GM15510 (cell line): Measurements from ENCODE around the gene GOLGA3.
A peak's percentile ranks its signal among the peaks of the same experiment; 100 is the strongest.

Experiments
- POLR2A ChIP-seq: IDR thresholded peaks from 3 replicates; pipeline ENCODE4 v1.6.1; 2011; ENCODE audit warnings: borderline replicate concordance; ENCODE audit not compliant: insufficient read length; ENCODE audit errors: extremely low read depth

GOLGA3 gene, protein sequence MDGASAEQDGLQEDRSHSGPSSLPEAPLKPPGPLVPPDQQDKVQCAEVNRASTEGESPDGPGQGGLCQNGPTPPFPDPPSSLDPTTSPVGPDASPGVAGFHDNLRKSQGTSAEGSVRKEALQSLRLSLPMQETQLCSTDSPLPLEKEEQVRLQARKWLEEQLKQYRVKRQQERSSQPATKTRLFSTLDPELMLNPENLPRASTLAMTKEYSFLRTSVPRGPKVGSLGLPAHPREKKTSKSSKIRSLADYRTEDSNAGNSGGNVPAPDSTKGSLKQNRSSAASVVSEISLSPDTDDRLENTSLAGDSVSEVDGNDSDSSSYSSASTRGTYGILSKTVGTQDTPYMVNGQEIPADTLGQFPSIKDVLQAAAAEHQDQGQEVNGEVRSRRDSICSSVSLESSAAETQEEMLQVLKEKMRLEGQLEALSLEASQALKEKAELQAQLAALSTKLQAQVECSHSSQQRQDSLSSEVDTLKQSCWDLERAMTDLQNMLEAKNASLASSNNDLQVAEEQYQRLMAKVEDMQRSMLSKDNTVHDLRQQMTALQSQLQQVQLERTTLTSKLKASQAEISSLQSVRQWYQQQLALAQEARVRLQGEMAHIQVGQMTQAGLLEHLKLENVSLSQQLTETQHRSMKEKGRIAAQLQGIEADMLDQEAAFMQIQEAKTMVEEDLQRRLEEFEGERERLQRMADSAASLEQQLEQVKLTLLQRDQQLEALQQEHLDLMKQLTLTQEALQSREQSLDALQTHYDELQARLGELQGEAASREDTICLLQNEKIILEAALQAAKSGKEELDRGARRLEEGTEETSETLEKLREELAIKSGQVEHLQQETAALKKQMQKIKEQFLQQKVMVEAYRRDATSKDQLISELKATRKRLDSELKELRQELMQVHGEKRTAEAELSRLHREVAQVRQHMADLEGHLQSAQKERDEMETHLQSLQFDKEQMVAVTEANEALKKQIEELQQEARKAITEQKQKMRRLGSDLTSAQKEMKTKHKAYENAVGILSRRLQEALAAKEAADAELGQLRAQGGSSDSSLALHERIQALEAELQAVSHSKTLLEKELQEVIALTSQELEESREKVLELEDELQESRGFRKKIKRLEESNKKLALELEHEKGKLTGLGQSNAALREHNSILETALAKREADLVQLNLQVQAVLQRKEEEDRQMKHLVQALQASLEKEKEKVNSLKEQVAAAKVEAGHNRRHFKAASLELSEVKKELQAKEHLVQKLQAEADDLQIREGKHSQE (N-terminal part only)

DNA sequence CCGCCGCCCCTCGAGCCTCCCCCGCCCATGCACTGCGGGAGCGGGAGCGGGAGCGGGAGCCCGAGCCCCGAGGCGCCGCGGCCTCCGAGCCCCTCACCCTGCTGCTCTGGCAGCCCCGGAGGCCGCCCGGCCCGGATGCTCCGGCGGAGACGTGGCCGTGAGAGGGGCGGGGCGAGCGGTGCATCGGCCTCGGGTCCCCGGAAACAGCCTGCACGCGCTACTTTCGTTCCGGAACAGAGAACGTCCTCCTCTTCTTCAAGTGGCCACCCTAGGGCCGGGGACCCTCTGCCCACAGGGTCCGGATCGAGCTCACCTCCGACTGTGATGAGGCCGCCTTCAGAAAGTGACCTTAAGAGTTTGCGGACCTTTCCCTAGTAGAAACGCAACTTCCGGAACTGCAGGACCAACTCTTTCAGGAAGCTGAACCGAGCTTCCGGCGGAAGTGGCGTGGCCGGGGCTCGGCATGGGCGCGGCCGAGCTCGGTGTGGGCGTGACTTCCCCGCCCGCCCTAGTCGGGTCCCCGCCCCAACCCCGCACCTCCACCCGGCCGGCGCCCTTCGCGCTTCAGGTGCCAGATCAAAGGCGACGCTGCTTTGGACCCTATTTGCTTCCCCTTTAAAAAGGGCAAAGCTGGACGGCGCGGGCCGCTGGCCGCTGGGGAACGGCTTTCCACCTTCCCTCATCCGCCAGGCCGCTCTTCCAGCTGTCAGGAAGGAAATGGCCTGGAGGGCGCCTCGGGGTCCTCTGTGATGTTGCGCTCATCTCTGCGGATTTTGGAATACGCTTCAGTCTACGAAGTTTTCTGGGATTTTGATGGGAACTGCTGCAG, at the start of gene GOLGA3:
Gene GOLGA3 (minus strand): TSS at position 164 of the 829 bp plus-strand sequence. CDS start 6,741 bp downstream, outside the sequence.
- TF ChIP-seq POLR2A = peak; percentile 87

DNA sequence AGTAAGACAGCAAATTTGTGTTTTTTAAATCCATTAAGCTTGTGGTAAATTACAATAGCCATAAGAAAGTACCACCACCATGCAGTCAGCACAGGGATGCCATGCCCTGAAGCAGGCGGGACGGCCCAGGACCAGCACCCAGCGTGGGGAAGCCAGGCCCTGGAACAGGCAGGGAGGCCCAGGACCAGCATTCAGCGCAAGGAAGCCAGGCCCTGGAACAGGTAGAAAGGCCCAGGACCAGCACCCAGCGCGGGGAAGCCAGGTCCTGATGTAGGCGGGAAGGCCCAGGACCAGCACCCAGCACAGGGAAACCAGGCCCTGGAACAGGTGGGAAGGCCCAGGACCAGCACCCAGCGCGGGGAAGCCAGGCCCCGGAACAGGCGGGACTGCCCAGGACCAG, 45.5 kb upstream of the GOLGA3 start:
- TF ChIP-seq POLR2A = no peak

DNA sequence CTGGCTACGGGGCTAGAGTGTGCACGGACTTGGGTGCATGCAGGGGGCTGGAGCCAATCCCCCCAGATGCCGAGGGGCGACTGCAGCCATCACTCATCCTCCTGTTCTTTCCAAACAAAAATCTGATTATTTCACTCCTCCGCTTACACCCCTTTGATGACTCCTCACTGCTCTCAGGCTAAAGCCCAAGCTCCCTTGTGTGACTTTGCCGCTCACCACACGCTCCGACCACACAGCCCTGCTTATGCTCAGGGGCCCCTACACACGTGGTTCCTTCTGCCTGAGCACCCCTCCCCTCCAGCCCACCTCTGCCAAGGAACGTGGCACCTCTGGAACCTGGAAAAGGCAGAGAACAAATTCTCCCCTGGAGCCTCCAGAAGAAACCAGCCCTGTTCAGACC, 45.1 kb upstream of the GOLGA3 start:
- no peak for TF ChIP-seq POLR2A

DNA sequence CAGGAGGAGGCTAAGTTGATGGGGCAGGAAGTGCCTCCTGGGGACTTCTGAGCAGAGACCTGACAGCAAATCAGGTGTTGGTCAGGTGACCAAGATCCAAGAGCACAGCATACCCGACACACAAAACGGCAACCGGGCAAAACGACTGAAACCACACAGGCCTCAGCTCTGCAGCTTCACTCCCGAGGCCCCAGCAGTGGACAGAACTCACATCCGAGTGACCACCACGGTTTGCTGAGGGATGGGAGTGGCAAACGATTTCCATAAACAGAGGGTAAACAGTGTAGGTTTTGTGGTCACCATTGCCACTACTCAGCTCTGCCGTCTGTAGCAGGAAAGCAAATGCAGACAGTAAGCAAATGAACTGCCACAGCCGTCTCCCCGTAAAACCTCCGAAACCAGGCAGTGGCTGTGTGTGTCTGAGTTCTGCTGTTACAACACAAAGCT, 44.3 kb upstream of the GOLGA3 start:
- TF ChIP-seq POLR2A = no peak

DNA sequence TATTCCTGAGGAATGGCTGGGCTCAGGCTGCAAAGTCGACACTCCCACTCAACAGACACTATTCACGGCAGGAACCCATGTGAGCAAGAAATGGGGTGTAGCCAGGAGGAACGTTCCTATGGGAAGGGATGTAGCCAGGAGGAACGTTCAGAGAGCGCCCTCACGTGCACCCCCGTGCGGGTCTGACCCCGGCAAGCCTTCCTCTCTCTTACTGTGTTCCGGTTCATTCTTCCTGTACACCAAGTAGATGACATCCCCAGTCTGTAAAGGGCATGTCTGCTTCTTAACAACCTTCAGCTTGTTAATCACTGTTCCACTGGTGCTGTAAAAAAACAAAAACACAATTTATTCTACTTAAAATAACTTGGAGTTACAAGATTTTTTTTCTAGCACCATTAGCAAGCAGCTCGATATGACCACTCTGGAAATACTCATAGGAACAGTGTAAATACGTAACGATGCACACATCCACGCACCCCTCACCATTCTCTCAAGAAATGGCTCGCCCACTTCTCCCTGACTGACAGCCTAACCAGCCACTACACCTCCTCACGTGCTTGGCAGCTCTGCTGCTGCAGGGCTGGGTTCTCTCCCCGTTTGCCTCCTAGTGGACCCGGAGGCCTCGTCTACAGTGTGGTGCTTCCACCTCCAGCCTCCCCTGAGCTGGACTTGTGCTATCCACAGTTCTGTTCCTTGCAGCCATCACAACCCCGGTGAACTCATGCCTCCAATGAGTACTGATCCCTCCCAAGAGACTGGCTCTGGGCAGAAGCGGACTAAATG, 43.6 kb upstream of the GOLGA3 start:
- TF ChIP-seq POLR2A = no peak

DNA sequence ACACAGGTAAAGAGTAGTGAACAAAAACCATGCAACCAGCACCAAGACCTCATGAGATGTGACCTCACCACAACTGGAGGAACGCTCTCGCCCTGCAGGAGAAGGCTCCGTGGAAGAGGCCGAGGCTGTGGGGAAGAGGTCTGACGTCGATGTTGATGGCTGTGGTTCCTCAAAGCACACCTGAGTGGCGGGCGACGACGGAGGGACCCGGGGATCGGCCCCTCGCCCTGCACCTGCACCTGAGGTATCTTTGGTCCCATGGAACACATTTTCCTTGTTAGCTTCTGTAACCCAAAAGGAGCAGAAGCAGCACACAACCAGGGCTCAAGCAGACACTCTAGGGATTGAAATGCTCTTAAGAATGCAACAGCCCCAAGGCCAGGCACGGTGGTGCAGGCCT, 40.9 kb upstream of the GOLGA3 start:
- no peak for TF ChIP-seq POLR2A

DNA sequence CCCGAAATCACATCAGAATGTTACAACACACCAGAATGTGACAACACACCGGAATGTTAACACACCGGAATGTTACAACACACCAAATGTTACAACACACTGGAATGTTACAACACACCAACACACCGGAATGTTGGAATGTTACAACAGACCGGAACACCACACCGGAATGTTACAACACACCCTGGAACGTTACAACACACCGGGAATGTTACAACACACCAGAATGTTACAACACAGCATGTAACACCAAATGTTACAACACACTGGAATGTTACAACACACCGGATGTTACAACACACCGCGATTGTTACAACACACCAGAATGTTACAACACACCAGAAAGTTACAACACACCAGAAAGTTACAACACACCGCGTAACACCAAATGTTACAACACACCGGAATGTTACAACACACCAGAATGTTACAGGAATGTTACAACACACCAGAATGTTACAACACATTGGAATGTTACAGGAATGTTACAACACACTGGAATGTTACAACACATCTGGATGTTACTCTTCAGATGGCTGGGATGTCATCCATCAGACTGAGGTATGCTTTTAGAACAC, 37.7 kb upstream of the GOLGA3 start:
- no peak for TF ChIP-seq POLR2A

DNA sequence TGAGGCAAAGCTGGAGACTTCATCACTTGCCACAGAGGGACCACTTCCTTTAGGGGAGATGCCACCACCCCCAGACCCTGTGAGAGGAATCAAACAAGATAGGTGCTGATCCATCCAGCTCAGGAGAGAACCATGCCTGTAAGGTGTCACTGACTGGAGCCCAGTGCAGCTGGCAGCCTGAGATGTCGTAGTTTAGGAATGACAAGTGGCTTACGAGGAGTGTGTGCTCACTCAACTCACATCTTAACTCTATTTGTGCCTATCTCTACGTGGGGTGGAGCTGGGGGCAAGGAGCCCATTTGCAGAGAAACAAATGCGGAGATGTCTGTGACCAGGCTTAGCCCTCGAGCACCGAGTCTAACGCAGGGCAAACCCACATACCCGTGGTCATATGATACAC, 32.9 kb upstream of the GOLGA3 start:
- no peak for TF ChIP-seq POLR2A

DNA sequence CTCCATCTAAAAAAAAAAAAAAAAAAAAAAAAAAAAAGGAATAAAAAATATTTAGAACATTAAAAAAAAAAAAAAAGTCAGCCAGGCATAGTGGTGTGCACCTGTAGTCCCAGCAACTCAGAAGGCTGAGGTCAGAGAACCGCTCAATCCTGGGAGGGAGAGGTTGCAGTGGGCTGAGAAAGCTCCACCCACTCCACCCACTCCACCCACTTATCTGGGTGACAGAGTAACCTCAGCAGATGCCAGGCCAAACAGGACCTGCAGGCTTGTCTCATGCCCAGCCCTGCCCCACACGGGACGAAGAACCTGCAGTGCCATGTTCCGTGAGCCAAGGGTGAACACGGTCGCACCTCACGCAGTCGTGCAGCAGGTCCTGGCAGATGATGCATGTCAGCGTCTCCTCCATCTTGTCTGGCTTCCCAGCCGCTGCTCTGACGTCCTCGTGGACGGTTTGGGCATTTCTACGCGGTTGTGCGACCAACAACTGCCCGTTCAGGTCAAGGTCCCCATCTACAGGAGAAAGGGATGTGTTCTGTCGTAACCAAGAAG, 30.1 kb upstream of the GOLGA3 start:
- TF ChIP-seq POLR2A = no peak

DNA sequence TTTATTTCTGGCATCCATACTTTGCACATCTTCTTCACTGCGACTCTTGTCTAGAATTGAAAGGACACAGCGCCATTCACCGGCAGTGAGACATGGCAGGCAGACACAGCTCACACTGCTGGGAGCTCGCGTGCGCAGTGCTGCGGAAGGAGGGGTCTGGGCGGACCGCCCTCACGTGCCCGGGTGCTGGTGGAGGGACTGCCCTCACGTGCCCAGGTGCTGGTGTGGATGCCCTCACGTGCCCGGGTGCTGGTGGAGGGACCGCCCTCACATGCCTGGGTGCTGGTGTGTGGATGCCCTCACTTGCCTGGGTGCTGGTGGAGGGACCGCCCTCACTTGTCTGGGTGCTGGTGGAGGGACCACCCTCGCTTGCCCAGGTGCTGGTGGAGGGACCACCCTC, 27.9 kb upstream of the GOLGA3 start:
- no peak for TF ChIP-seq POLR2A

DNA sequence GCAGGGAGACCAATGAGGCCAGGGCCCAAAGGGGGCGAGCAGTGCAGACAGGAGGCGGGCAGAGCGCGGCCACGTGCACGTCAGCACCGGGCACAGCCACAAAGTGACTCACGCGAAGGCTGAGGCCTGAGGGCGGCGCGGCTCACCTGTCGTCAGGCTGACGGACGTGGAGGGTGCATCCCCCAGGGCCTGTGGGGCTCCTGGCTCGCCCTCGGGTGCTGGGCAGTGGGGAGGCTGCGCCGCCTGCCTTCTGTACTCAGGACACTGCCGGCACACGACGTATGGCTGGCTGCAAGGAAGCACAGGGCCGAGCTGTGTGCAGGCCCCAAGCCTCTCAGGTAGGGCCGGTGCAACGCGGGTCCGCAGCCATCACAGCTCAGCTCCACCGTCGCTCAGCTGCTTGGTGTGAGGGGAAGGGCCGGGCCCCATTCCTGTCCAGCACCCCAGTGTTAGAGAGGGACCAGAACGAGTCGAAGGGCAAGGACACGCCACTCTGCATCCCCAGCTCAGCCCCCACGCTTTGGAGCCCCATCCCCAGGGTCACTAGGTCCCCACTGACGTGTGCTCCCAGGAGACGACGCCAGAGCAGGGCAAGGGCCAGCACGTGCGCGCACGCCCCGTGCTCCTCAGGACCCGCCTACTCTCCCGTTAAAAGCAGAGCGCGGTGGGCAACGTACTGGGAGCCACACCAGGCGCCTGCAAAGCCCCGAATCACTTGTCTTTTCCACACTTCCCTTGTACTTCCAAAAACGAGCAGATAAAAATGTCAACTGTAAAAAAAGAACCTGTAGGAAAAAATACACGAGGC, 24.8 kb upstream of the GOLGA3 start:
- no peak for TF ChIP-seq POLR2A

DNA sequence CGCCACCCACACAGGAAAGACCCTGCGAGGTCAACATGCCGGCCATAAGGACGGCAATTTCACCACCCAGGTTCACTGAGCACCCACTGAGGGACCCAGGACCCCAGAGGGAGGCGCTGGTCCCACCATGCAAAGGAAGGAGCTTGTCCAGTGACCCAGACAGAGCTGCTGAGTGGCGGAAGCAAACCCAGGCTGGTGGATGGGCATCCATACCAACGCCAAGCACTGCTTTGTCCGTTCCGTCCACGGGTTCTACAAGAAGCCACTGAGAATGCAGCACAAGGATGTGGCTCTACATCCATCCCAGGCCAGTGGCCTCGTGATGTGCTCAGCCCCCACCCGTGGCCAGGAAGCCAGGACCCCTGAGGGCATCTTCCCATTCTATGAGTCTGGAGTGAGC, 23.8 kb upstream of the GOLGA3 start:
- TF ChIP-seq POLR2A = no peak
